PFSK-1 (cell line): ENCODE data around the gene MTA3.

ENCODE experiments used
- FOXP2 ChIP-seq: optimal IDR thresholded peaks from 2 replicates; pipeline ENCODE3; 2011; ENCODE audit warnings: borderline replicate concordance, control low read depth, inconsistent platforms; ENCODE audit not compliant: insufficient read depth; ENCODE audit errors: extremely low read length, extremely low read depth
- POLR2AphosphoS5 ChIP-seq: IDR thresholded peaks from 2 replicates; pipeline ENCODE4 v1.6.1; 2012; ENCODE audit warnings: low read depth, mild to moderate bottlenecking, control low read depth, low read length, moderate library complexity
- SIN3A ChIP-seq: IDR thresholded peaks from 2 replicates; pipeline ENCODE4 v1.6.1; 2012; ENCODE audit warnings: mild to moderate bottlenecking, low read length, moderate library complexity, borderline replicate concordance; ENCODE audit not compliant: insufficient read depth
- TAF1 ChIP-seq: IDR thresholded peaks from 2 replicates; pipeline ENCODE4 v1.6.1; 2012; ENCODE audit warnings: low read length, control low read depth, borderline replicate concordance; ENCODE audit not compliant: insufficient read depth
- TF ChIP-seq, protein P1 (sequence below), 2 experiments: IDR thresholded peaks; 2 replicates each; pipeline versions ENCODE4 v1.6.1 to v1.8.0; 2011 to 2012; ENCODE audit warnings: low read depth in 2 of 2, low read length in 2 of 2, control low read depth in 1 of 2, inconsistent platforms in 1 of 2, mild to moderate bottlenecking in 1 of 2, moderate library complexity in 1 of 2; ENCODE audit not compliant: insufficient read depth in 1 of 2

Gene MTA3

DNA sequence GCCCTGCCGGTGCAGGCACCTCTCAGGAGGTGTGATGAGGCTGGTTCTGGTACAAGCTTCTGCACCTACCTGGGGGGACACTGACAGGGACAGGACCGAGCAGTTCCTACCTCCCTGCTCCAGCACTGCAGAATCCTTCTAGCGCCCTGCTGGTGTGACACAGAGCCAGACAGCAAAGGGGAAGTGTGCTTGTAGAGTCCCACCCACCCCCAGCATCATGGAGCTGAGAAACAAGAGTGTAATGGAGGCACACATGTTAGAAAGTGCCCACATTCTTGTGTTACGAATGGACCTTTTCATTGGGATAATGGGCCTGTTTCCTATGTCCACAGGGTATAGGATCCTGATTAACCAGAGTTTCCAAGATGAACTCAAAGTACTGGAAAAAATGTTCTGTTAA lies 157.2 kb downstream of the MTA3 start:
- TF ChIP-seq TAF1 (no peak), POLR2AphosphoS5 (no peak), FOXP2 (no peak), SIN3A (no peak)
- TF ChIP-seq, protein P1, sequence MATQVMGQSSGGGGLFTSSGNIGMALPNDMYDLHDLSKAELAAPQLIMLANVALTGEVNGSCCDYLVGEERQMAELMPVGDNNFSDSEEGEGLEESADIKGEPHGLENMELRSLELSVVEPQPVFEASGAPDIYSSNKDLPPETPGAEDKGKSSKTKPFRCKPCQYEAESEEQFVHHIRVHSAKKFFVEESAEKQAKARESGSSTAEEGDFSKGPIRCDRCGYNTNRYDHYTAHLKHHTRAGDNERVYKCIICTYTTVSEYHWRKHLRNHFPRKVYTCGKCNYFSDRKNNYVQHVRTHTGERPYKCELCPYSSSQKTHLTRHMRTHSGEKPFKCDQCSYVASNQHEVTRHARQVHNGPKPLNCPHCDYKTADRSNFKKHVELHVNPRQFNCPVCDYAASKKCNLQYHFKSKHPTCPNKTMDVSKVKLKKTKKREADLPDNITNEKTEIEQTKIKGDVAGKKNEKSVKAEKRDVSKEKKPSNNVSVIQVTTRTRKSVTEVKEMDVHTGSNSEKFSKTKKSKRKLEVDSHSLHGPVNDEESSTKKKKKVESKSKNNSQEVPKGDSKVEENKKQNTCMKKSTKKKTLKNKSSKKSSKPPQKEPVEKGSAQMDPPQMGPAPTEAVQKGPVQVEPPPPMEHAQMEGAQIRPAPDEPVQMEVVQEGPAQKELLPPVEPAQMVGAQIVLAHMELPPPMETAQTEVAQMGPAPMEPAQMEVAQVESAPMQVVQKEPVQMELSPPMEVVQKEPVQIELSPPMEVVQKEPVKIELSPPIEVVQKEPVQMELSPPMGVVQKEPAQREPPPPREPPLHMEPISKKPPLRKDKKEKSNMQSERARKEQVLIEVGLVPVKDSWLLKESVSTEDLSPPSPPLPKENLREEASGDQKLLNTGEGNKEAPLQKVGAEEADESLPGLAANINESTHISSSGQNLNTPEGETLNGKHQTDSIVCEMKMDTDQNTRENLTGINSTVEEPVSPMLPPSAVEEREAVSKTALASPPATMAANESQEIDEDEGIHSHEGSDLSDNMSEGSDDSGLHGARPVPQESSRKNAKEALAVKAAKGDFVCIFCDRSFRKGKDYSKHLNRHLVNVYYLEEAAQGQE (IDR thresholded peaks at IDR 0.05; ENCODE audit: insufficient read depth in 1 of 2, low read depth in 2 of 2, low read length in 2 of 2) = no peak

DNA sequence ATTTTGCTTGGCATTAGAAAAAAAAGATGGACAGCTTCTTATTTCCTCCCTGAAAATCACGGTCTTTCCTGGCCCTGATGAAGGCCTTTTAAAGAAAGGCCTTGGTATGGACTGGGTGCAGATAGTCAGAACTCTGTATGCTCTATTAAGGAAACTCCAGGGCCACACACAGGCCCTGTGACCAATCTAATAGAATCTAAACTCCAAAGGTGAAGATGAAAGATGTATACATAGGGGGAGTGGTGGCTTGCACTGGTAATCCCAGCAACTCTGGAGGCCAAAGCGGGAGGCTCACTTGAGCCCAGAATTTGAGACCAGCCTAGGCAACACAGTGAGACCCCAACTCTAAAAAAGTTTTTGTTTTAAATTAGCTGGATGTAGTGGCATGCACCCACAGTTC lies 158.2 kb downstream of the MTA3 start:
- TF ChIP-seq, protein P1 (IDR thresholded peaks at IDR 0.05; ENCODE audit: insufficient read depth in 1 of 2, low read depth in 2 of 2, low read length in 2 of 2) = no peak
- TF ChIP-seq SIN3A (no peak), POLR2AphosphoS5 (no peak), FOXP2 (no peak), TAF1 (no peak)

DNA sequence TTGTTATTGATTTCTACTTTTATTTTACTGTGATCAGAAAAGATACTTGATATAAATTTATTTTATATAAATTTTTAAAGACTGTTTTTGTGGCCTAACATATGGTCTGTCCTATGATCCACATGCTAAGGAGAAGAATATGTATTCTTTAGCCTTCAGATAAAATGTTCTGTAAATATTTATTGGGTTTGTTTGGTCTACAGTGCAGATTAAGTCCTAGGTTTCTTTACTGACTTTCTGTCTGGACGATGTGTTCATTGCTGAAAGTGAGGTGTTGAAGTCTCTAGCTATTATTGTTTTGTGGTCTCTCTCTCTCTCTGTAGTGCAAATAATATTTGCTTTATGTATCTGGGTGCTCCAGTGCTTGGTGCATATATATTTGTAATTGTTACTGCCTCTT lies 165.4 kb downstream of the MTA3 start:
- TF ChIP-seq FOXP2 (no peak), POLR2AphosphoS5 (no peak), TAF1 (no peak), SIN3A (no peak)
- TF ChIP-seq, protein P1 (IDR thresholded peaks at IDR 0.05; ENCODE audit: insufficient read depth in 1 of 2, low read depth in 2 of 2, low read length in 2 of 2) = no peak

DNA sequence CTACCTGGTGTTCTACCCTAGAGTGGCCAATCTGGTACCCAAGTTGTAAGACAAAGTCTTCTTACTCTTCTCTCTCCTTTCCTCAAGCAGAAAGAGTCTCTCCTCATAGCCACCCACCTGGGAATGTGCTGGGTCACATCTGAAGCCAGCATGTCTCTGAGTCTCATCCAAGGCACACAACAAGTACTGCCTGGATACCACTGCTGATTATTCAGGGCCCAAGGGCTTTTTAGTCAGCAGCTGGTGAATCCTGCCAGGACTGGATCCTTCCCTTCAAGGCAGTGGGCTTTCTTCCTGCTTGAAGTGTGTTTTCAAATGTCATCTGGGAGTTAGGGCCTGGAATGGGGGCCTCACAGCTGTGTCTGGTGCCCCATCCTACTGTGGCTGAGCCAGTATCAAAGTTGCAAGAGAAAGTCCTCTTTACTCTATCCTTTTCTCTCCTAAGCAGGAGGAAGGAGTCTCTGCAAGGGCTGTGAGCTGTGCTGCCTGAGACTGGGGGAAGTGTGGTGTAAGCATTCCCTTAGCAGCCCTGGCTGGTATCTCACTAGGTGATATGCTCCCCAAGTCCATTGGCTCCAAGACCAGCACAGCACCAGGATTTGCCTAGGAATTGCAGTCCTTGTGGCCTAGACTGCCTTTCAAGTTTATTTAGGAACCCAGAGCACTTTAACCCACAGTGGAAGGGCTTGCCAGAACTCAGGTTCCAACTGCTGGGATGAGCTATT lies 168.3 kb downstream of the MTA3 start:
- TF ChIP-seq, protein P1 (IDR thresholded peaks at IDR 0.05; ENCODE audit: insufficient read depth in 1 of 2, low read depth in 2 of 2, low read length in 2 of 2) = no peak
- TF ChIP-seq TAF1 (no peak), POLR2AphosphoS5 (no peak), FOXP2 (no peak)

DNA sequence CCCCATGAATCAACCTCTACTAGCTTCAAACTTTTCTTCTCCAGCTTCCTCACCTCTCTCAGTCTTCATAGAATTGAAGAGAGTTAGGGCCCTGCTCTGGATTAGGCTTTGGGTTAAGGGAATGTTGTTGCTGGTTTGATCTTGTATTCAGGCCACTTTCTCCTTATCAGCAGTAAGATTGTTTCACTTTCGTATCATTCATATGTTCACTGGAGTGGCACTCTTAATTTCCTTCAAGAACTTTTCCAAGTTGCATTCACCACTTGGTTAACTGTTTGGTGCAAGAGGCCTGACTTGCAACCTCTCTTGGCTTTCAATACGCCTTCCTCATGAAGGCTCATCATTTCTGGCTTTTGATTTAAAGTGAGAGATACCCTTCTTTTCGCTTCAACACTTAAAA lies 172.7 kb downstream of the MTA3 start:
- TF ChIP-seq SIN3A (no peak), TAF1 (no peak), POLR2AphosphoS5 (no peak), FOXP2 (no peak)
- TF ChIP-seq, protein P1 (IDR thresholded peaks at IDR 0.05; ENCODE audit: insufficient read depth in 1 of 2, low read depth in 2 of 2, low read length in 2 of 2) = no peak
